HG03280 (cell line): Measurements from ENCODE around the gene PLAC8.
"Not testable (repeated sequence)": the region's sequence is repeated elsewhere in the genome, so short reads cannot be mapped to it uniquely, and the experiment has no call there.

Source experiments
- ATAC-seq: cut with Tn5 transposase; IDR thresholded peaks from one replicate; pipeline ENCODE4 v1.9.1; 2021; ENCODE audit warnings: mild to moderate bottlenecking, moderate library complexity; ENCODE audit not compliant: unreplicated experiment

PLAC8 gene

GRCh38 chr4:83114576-83114975 is at the start of gene PLAC8:
Gene PLAC8, minus strand, starts transcription at chr4:83114729. Its CDS starts 6,808 bp downstream, at chr4:83107921.
- peak; percentile 32 for ATAC-seq

GRCh38 chr4:83153417-83153816 is 38.9 kb upstream of the PLAC8 start:
- ATAC-seq: no peak

- no peak for ATAC-seq
These were observed 38.2 kb upstream of the PLAC8 start for GRCh38 chr4:83152746-83153145.

GRCh38 chr4:83151651-83152050 is 37.1 kb upstream of the PLAC8 start:
- ATAC-seq: no peak

- ATAC-seq: no peak
These were observed 36.3 kb upstream of the PLAC8 start for GRCh38 chr4:83150653-83151330.

GRCh38 chr4:83149865-83150652 is 35.5 kb upstream of the PLAC8 start:
- ATAC-seq: no peak

GRCh38 chr4:83146841-83147240 is 32.3 kb upstream of the PLAC8 start:
- no peak for ATAC-seq

- not testable (repeated sequence) for ATAC-seq
These were observed 31.2 kb upstream of the PLAC8 start for GRCh38 chr4:83145776-83146175.

GRCh38 chr4:83139514-83140156 is 25.1 kb upstream of the PLAC8 start:
- ATAC-seq: no peak

GRCh38 chr4:83138946-83139345 is 24.4 kb upstream of the PLAC8 start:
- ATAC-seq: no peak

GRCh38 chr4:83132065-83132464 is 17.5 kb upstream of the PLAC8 start:
- ATAC-seq: no peak

GRCh38 chr4:83129264-83129663 is 14.7 kb upstream of the PLAC8 start:
- no peak for ATAC-seq

- no peak for ATAC-seq
These were observed 13.9 kb upstream of the PLAC8 start for GRCh38 chr4:83128240-83128929.

GRCh38 chr4:83125738-83126141 is 11.2 kb upstream of the PLAC8 start:
- no peak for ATAC-seq

GRCh38 chr4:83124111-83124780 is 9.7 kb upstream of the PLAC8 start:
- ATAC-seq: no peak

- ATAC-seq: no peak
These were observed 6.7 kb upstream of the PLAC8 start for GRCh38 chr4:83121246-83121645.

GRCh38 chr4:83118869-83119268 is 4.3 kb upstream of the PLAC8 start:
- ATAC-seq: no peak

GRCh38 chr4:83115656-83116285 is 1.2 kb upstream of the PLAC8 start:
- ATAC-seq: no peak

- no peak for ATAC-seq
These were observed 471 bp upstream of the PLAC8 start for GRCh38 chr4:83115000-83115399.

- no peak for ATAC-seq
These were observed 1.1 kb downstream of the PLAC8 start for GRCh38 chr4:83113429-83113786.
